Sigmoid colon (tissue), 4 donors: ENCODE data around the gene C11orf21.

Experiments used
- CTCF ChIP-seq, 4 experiments: fragments of 450-650 bp in 3 of 4; fragments of 200-600 bp in 1 of 4; IDR thresholded peaks; one replicate each; pipeline ENCODE4 v1.5.1; 2016 to 2019; ENCODE audit warnings: antibody characterized with exemption in 4 of 4, mild to moderate bottlenecking in 3 of 4, moderate library complexity in 2 of 4
- POLR2A ChIP-seq, 2 donors: fragments of 450-650 bp; IDR thresholded peaks; one replicate each; pipeline ENCODE4 v1.6.1; 2016; ENCODE audit warnings: antibody characterized with exemption in 2 of 2, mild to moderate bottlenecking in 2 of 2, moderate library complexity in 2 of 2
- POLR2AphosphoS5 ChIP-seq, 4 donors: sonication (generic); formaldehyde crosslinking; IDR thresholded peaks; one replicate each; pipeline ENCODE4 v1.6.1; 2017; ENCODE audit warnings: antibody characterized with exemption in 4 of 4

GRCh38 chr11:2252018-2252417, 49.7 kb downstream of the C11orf21 start:
- TF ChIP-seq POLR2A (IDR thresholded peaks at IDR 0.05) (no peak), CTCF (IDR thresholded peaks at IDR 0.05) (no peak), POLR2AphosphoS5 (IDR thresholded peaks at IDR 0.05) (no peak)
